ENCODE measurements around the gene USP24. TPM values are rescaled to one million over a fixed set of nuclear protein-coding genes. Genes with fewer than 3 reads are reported as not detected.

USP24 gene
- total and polyA plus RNA-seq, 2 donors (not counting 3 experiments of a cell fraction or from before 2014, with no cell fraction given), result 8.2 to 30.0 TPM

DNA sequence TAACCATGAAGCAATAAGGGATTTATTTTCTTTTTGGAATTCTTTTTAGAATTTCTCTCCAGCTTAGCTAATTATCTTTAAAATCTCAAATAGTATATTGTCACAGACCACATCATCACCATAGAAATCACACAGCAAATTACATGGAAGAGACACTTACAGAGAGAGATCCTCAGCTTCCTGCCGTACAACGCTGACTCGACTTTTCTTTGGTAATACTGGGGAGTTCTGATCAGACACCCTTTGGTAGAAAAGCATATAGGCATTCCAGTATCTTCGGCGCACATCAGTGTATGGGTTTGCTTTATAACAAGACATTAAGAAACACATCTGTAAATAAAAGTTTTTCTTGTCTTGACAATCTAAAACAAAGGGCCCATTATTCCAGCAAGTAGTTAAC is 120.1 kb downstream of the USP24 start:
- no peaks in the 10 kb centered on the region for H3K4me1 ChIP-seq (ENCODE audit: control insufficient read depth, extremely low read depth, insufficient read depth, low read length)
- no peaks in the 10 kb centered on the region for H3K9me3 ChIP-seq (replicated peaks; ENCODE audit: control insufficient read depth, insufficient read depth, low read length)
- CTCF ChIA-PET, result interaction anchor here (1.4 kb wide), 1 partner anchor 144 kb away, joined by 3 read pairs; no protein-coding TSS in a partner anchor
- H3K79me2 ChIP-seq (ENCODE audit: control insufficient read depth, insufficient read depth, low read length), result no peaks in the 10 kb centered on the region
- H3K9me1 ChIP-seq (replicated peaks; ENCODE audit: control insufficient read depth, extremely low read depth, insufficient read depth, low read length), result no peaks in the 10 kb centered on the region
- POLR2A ChIA-PET, result no interaction called here
- FAIRE-seq (no peak), DNase-seq (ENCODE audit: low read depth, low spot score) (no peak)
- dilution Hi-C loops (cut with MboI; ENCODE audit: extremely low pct_ligation_motif_present, low sequenced_read_pairs) (no loop called here), intact Hi-C loops (cut with micrococcal nuclease) (no loop called here)
- TF ChIP-seq EZH2 (IDR thresholded peaks at IDR 0.05; ENCODE audit: borderline replicate concordance, low read depth, low read length, severe bottlenecking), result no peak
- TF ChIP-seq JUN (IDR thresholded peaks at IDR 0.05; ENCODE audit: borderline replicate concordance, insufficient read depth, insufficient read length, low read depth), result no peak
- TF ChIP-seq, protein P1, sequence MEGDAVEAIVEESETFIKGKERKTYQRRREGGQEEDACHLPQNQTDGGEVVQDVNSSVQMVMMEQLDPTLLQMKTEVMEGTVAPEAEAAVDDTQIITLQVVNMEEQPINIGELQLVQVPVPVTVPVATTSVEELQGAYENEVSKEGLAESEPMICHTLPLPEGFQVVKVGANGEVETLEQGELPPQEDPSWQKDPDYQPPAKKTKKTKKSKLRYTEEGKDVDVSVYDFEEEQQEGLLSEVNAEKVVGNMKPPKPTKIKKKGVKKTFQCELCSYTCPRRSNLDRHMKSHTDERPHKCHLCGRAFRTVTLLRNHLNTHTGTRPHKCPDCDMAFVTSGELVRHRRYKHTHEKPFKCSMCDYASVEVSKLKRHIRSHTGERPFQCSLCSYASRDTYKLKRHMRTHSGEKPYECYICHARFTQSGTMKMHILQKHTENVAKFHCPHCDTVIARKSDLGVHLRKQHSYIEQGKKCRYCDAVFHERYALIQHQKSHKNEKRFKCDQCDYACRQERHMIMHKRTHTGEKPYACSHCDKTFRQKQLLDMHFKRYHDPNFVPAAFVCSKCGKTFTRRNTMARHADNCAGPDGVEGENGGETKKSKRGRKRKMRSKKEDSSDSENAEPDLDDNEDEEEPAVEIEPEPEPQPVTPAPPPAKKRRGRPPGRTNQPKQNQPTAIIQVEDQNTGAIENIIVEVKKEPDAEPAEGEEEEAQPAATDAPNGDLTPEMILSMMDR (IDR thresholded peaks at IDR 0.05; ENCODE audit: extremely low read depth in 1 of 2, insufficient read depth in 1 of 2, low read depth in 1 of 2, low read length in 2 of 2), result no peak
- no peak overlapping the region for H2AFZ ChIP-seq (ENCODE audit: low read depth, low read length)
- no peaks in the 10 kb centered on the region for H4K20me1 ChIP-seq (replicated peaks; ENCODE audit: control insufficient read depth, extremely low read depth, insufficient read depth, low read length)
- H3K9ac ChIP-seq (replicated peaks; ENCODE audit: extremely low read depth, insufficient read depth, low read length), result no peak overlapping the region
- no peak overlapping the region for H3K4me3 ChIP-seq (replicated peaks in 1 of 3; ENCODE audit: insufficient read depth in 1 of 3, low read depth in 1 of 3, low read length in 3 of 3)
- no peaks in the 10 kb centered on the region for H3K27me3 ChIP-seq (ENCODE audit: control insufficient read depth in 2 of 2, insufficient read depth in 2 of 2, low read length in 2 of 2)
- no peak overlapping the region for H3K4me2 ChIP-seq (ENCODE audit: insufficient read depth, low read length)
- no peak overlapping the region for H3K27ac ChIP-seq (ENCODE audit: insufficient read depth, low read depth, low read length)
- H3K36me3 ChIP-seq (ENCODE audit: control insufficient read depth in 2 of 2, extremely low read depth in 1 of 2, insufficient read depth in 2 of 2, low read length in 2 of 2), result peaks cover 9 to 19% of the 10 kb centered on the region in 2 experiments
- no TSS peak for BruUV-seq (replicated peaks)

DNA sequence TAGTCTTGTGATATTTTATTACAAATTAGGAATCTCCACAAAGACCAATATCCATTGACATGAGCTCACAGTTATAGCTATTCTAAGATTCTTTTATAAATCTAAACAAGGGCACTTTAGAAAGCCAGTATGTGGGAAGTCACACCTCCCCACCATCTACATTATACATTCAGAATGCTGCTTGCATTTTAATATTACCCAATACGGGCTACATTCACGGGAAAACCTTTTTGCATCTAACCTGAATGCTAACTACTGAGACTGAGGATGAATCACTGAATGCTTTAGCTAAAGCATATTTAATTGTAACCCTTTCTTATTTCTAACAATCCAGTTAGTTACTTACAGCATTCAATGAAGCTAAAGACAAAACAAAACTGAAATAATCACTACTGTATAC is 122.7 kb downstream of the USP24 start:
- no peaks in the 10 kb centered on the region for H3K9me3 ChIP-seq (replicated peaks; ENCODE audit: control insufficient read depth, insufficient read depth, low read length)
- no TSS peak for BruUV-seq (replicated peaks)
- H4K20me1 ChIP-seq (replicated peaks; ENCODE audit: control insufficient read depth, extremely low read depth, insufficient read depth, low read length), result no peaks in the 10 kb centered on the region
- no peaks in the 10 kb centered on the region for H3K9me1 ChIP-seq (replicated peaks; ENCODE audit: control insufficient read depth, extremely low read depth, insufficient read depth, low read length)
- H3K79me2 ChIP-seq (ENCODE audit: control insufficient read depth, insufficient read depth, low read length), result no peaks in the 10 kb centered on the region
- ChIA-PET POLR2A (no interaction called here), CTCF (interaction anchor here (1.2 to 1.5 kb wide), 2 partner anchors 10 kb away, joined by 3 to 4 read pairs; no protein-coding TSS in a partner anchor)
- DNase-seq (ENCODE audit: low read depth, low spot score) (no peak), FAIRE-seq (no peak)
- H3K27ac ChIP-seq (ENCODE audit: insufficient read depth, low read depth, low read length), result no peak overlapping the region
- TF ChIP-seq JUN (IDR thresholded peaks at IDR 0.05; ENCODE audit: borderline replicate concordance, insufficient read depth, insufficient read length, low read depth) (no peak), FOS (IDR thresholded peaks at IDR 0.05; ENCODE audit: borderline replicate concordance, insufficient read depth, low read length) (no peak), POLR2A (IDR thresholded peaks at IDR 0.05; ENCODE audit: low read depth, low read length) (no peak), GATA2 (IDR thresholded peaks at IDR 0.05; ENCODE audit: insufficient read depth, insufficient read length, low read depth, low read length) (no peak)
- H3K4me3 ChIP-seq (replicated peaks in 1 of 3; ENCODE audit: insufficient read depth in 1 of 3, low read depth in 1 of 3, low read length in 3 of 3), result no peak overlapping the region
- no peak overlapping the region for H3K4me2 ChIP-seq (ENCODE audit: insufficient read depth, low read length)
- dilution Hi-C loops (cut with MboI; ENCODE audit: extremely low pct_ligation_motif_present, low sequenced_read_pairs), result no loop called here
- H3K4me1 ChIP-seq (ENCODE audit: control insufficient read depth, extremely low read depth, insufficient read depth, low read length), result no peaks in the 10 kb centered on the region
- peaks cover 7 to 19% of the 10 kb centered on the region in 2 experiments for H3K36me3 ChIP-seq (ENCODE audit: control insufficient read depth in 2 of 2, extremely low read depth in 1 of 2, insufficient read depth in 2 of 2, low read length in 2 of 2)
- no peaks in the 10 kb centered on the region for H3K27me3 ChIP-seq (ENCODE audit: control insufficient read depth in 2 of 2, insufficient read depth in 2 of 2, low read length in 2 of 2)
- H3K9ac ChIP-seq (replicated peaks; ENCODE audit: extremely low read depth, insufficient read depth, low read length), result no peak overlapping the region
- H2AFZ ChIP-seq (ENCODE audit: low read depth, low read length), result no peak overlapping the region
- intact Hi-C loops (cut with micrococcal nuclease), result no loop called here

Data from endothelial cell of umbilical vein (primary cell).